WTC11 (cell line): ENCODE results near the gene LRRC41.

ENCODE experiments used
- JUN ChIP-seq: sonication (generic); formaldehyde crosslinking; IDR thresholded peaks from 2 replicates; pipeline ENCODE4 v1.8.0; 2023; ENCODE audit warnings: mild to moderate bottlenecking, missing genetic modification reagents
- NFYB ChIP-seq: sonication (generic); formaldehyde crosslinking; conservative IDR thresholded peaks from 2 replicates; pipeline ENCODE4 v1.8.0; 2022; ENCODE audit warnings: low read depth, missing genetic modification reagents
- OVOL2 ChIP-seq: fragments of 250-450 bp; sonication (Bioruptor Pico); IDR thresholded peaks from 2 replicates; pipeline ENCODE4 v1.9.0; 2021; ENCODE audit warnings: mild to moderate bottlenecking, borderline replicate concordance
- RELA ChIP-seq: sonication (generic); formaldehyde crosslinking; IDR thresholded peaks from 2 replicates; pipeline ENCODE4 v1.8.1; 2022; ENCODE audit warnings: missing genetic modification reagents, mild to moderate bottlenecking, borderline replicate concordance
- TCF7 ChIP-seq: sonication (generic); formaldehyde crosslinking; IDR thresholded peaks from 2 replicates; pipeline ENCODE4 v1.8.0; 2022; ENCODE audit warnings: mild to moderate bottlenecking, low read depth, missing genetic modification reagents, moderate library complexity
- TF ChIP-seq, protein P1 (sequence below): sonication (generic); formaldehyde crosslinking; IDR thresholded peaks from 2 replicates; pipeline ENCODE4 v1.8.0; 2022; ENCODE audit warnings: mild to moderate bottlenecking, missing genetic modification reagents
- TF ChIP-seq, protein P2 (sequence below): sonication (generic); formaldehyde crosslinking; IDR thresholded peaks from 2 replicates; pipeline ENCODE4 v1.8.1; 2023; ENCODE audit warnings: mild to moderate bottlenecking, moderate library complexity, missing genetic modification reagents
- TF ChIP-seq, protein P3 (sequence below): fragments of 250-450 bp; sonication (Bioruptor Pico); IDR thresholded peaks from 2 replicates; pipeline ENCODE4 v1.9.0; 2021; ENCODE audit warnings: moderate library complexity, mild to moderate bottlenecking, inconsistent platforms, borderline replicate concordance
- TF ChIP-seq, protein P4 (sequence below): fragments of 200-600 bp; IDR thresholded peaks from 2 replicates; pipeline ENCODE4 v1.8.0; 2022; ENCODE audit warnings: antibody characterized with exemption
- TF ChIP-seq, protein P5 (sequence below): fragments of 250-450 bp; sonication (Bioruptor Pico); conservative IDR thresholded peaks from 2 replicates; pipeline ENCODE4 v1.9.0; 2021; ENCODE audit warnings: mild to moderate bottlenecking
- TF ChIP-seq, protein P6 (sequence below): sonication (generic); formaldehyde crosslinking; IDR thresholded peaks from 2 replicates; pipeline ENCODE4 v1.8.0; 2022; ENCODE audit warnings: mild to moderate bottlenecking, missing genetic modification reagents

DNA sequence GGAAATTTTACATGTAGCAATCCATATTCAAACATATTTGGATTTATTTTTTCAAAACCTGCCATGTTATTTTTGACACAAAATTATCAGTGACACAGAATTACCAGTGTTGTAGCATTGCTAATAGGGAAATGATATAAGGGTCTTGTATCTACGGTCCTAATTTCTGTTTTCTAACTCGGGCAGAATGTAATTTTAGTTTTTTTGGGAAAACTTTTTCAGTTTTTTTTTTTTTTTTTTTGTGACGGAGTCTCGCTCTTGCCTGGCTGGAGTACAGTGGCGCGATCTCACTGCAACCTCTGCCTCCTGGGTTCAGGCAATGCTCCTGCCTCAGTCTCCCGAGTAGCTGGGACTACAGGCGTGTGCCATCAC is 2.7 kb upstream of the LRRC41 start:
- TF ChIP-seq, protein P1, sequence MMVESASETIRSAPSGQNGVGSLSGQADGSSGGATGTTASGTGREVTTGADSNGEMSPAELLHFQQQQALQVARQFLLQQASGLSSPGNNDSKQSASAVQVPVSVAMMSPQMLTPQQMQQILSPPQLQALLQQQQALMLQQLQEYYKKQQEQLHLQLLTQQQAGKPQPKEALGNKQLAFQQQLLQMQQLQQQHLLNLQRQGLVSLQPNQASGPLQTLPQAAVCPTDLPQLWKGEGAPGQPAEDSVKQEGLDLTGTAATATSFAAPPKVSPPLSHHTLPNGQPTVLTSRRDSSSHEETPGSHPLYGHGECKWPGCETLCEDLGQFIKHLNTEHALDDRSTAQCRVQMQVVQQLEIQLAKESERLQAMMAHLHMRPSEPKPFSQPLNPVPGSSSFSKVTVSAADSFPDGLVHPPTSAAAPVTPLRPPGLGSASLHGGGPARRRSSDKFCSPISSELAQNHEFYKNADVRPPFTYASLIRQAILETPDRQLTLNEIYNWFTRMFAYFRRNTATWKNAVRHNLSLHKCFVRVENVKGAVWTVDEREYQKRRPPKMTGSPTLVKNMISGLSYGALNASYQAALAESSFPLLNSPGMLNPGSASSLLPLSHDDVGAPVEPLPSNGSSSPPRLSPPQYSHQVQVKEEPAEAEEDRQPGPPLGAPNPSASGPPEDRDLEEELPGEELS, result no peak
- TF ChIP-seq, protein P2, sequence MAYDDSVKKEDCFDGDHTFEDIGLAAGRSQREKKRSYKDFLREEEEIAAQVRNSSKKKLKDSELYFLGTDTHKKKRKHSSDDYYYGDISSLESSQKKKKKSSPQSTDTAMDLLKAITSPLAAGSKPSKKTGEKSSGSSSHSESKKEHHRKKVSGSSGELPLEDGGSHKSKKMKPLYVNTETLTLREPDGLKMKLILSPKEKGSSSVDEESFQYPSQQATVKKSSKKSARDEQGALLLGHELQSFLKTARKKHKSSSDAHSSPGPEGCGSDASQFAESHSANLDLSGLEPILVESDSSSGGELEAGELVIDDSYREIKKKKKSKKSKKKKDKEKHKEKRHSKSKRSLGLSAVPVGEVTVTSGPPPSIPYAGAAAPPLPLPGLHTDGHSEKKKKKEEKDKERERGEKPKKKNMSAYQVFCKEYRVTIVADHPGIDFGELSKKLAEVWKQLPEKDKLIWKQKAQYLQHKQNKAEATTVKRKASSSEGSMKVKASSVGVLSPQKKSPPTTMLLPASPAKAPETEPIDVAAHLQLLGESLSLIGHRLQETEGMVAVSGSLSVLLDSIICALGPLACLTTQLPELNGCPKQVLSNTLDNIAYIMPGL (CRISPR knock-in tag), result no peak
- TF ChIP-seq NFYB (CRISPR knock-in tag) (no peak), TCF7 (no peak), JUN (no peak), OVOL2 (no peak), RELA (CRISPR knock-in tag) (no peak)
- TF ChIP-seq, protein P3, sequence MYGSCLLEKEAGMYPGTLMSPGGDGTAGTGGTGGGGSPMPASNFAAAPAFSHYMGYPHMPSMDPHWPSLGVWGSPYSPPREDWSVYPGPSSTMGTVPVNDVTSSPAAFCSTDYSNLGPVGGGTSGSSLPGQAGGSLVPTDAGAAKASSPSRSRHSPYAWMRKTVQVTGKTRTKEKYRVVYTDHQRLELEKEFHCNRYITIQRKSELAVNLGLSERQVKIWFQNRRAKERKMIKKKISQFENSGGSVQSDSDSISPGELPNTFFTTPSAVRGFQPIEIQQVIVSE (CRISPR knock-in tag), result no peak
- TF ChIP-seq, protein P4, sequence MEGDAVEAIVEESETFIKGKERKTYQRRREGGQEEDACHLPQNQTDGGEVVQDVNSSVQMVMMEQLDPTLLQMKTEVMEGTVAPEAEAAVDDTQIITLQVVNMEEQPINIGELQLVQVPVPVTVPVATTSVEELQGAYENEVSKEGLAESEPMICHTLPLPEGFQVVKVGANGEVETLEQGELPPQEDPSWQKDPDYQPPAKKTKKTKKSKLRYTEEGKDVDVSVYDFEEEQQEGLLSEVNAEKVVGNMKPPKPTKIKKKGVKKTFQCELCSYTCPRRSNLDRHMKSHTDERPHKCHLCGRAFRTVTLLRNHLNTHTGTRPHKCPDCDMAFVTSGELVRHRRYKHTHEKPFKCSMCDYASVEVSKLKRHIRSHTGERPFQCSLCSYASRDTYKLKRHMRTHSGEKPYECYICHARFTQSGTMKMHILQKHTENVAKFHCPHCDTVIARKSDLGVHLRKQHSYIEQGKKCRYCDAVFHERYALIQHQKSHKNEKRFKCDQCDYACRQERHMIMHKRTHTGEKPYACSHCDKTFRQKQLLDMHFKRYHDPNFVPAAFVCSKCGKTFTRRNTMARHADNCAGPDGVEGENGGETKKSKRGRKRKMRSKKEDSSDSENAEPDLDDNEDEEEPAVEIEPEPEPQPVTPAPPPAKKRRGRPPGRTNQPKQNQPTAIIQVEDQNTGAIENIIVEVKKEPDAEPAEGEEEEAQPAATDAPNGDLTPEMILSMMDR, result no peak
- TF ChIP-seq, protein P5, sequence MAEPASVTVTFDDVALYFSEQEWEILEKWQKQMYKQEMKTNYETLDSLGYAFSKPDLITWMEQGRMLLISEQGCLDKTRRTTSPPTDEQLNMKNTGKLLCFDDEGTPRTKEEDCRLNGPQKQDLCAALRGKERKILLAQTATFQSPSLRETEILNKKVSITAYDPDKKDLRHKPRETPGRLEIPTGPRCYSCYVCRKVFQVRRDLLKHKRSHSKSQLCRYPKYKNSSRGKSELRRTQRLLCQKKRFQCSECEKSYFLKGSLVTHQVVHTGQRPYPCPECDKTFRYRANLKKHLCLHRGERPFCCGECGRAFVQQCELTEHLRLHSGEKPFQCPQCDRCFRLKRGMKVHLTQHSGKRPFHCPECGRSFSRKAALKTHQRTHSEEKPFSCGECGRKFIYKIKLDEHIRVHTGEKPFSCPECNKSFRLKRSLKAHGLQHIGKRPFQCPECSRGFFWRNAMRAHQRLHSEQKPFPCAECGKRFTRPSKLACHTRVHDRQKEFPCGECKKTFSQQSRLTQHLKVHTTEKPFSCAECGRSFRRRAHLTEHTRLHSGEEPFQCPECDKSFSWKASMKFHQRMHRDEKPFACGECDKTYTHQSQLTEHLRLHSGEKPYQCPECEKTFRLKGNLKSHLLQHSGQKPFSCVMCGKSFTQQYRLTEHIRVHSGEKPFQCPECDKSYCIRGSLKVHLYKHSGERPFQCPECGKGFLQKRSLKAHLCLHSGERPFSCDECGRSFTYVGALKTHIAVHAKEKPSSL (CRISPR knock-in tag), result no peak
- TF ChIP-seq, protein P6, sequence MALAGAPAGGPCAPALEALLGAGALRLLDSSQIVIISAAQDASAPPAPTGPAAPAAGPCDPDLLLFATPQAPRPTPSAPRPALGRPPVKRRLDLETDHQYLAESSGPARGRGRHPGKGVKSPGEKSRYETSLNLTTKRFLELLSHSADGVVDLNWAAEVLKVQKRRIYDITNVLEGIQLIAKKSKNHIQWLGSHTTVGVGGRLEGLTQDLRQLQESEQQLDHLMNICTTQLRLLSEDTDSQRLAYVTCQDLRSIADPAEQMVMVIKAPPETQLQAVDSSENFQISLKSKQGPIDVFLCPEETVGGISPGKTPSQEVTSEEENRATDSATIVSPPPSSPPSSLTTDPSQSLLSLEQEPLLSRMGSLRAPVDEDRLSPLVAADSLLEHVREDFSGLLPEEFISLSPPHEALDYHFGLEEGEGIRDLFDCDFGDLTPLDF, result no peak
